HCT116 (cell line): Measurements from ENCODE around the gene SLC22A2. TPM values are rescaled to one million over a fixed set of nuclear protein-coding genes. Genes with fewer than 3 reads are reported as not detected.

Experiments used
- ATAC-seq: fragments of 200-7000 bp; cut with Tn5 transposase; 2 replicates; pipeline ENCODE4 v1.9.1; 2020; ENCODE audit warnings: mild to moderate bottlenecking, moderate library complexity
- BruUV-seq: library from RNA; stranded (reverse); fragments of 400-500 nt; replicated peaks from 2 replicates; lab custom pipeline; 2021; lab: Mats Ljungman, UMichigan
- CTCF ChIA-PET: fragments of 300-600 bp; sonication (Branson Sonifier 250); formaldehyde crosslinking; loops from one replicate; lab custom pipeline; 2021; ENCODE audit warnings: antibody characterized with exemption; lab: Charles Lee
- POLR2A ChIA-PET: fragments of 300-600, 350-600 bp; sonication (Branson Sonifier 250); formaldehyde crosslinking; loops from one replicate; lab custom pipeline; 2021; ENCODE audit warnings: antibody characterized with exemption; lab: Charles Lee
- RAD21 ChIA-PET, 2 experiments: fragments of 300-600 bp; sonication (Branson Sonifier 250); formaldehyde crosslinking; loops; one replicate each; lab custom pipeline; 2023; ENCODE audit warnings: low total read pairs in 2 of 2; ENCODE audit not compliant: uncharacterized antibody in 2 of 2, unreplicated experiment in 2 of 2, low non-redundant PET in 1 of 2; lab: Charles Lee
- DNase-seq: peaks from one replicate; pipeline ENCODE4 v3.0.0-alpha.2; 2010; ENCODE audit warnings: low read depth, low spot score
- H2AFZ ChIP-seq: fragments of 200-600 bp; shearing (Covaris generic), sonication (generic); 2 replicates; pipeline ENCODE4 v1.6.1; 2017; ENCODE audit warnings: low read depth, mixed run types, mixed read lengths, antibody characterized with exemption, low read length; ENCODE audit not compliant: poor library complexity, severe bottlenecking
- H3K27ac ChIP-seq: 2 replicates; pipeline ENCODE4 v1.5.1; 2012; ENCODE audit warnings: low read depth, low read length
- H3K27me3 ChIP-seq: fragments of 200-600 bp; sonication (generic); 2 replicates; pipeline ENCODE4 v1.6.1; 2016; ENCODE audit warnings: mixed run types, low read length, mixed read lengths; ENCODE audit not compliant: insufficient read depth
- H3K36me3 ChIP-seq, 2 experiments: fragments of 200-500 bp in 1 of 2; fragments of 200-600 bp in 1 of 2; sonication (Bioruptor generic) in 1 of 2; sonication (generic) in 1 of 2; 2 replicates each; pipeline versions ENCODE4 v1.5.1 to v1.6.1; 2014 to 2016; ENCODE audit warnings: low read length in 2 of 2, inconsistent platforms in 1 of 2, mixed read lengths in 1 of 2, mixed run types in 1 of 2; ENCODE audit not compliant: insufficient read depth in 2 of 2, control insufficient read depth in 1 of 2
- H3K4me1 ChIP-seq, 2 experiments: fragments of 200-600 bp in 1 of 2; sonication (generic) in 1 of 2; 2 replicates each; pipeline versions ENCODE4 v1.5.1 to v1.6.1; 2012 to 2017; ENCODE audit warnings: low read length in 2 of 2, inconsistent platforms in 1 of 2, mild to moderate bottlenecking in 1 of 2, mixed read lengths in 1 of 2, mixed run types in 1 of 2, moderate library complexity in 1 of 2; ENCODE audit not compliant: insufficient read depth in 2 of 2, control insufficient read depth in 1 of 2
- H3K4me2 ChIP-seq: fragments of 200-600 bp; sonication (generic); 2 replicates; pipeline ENCODE4 v1.6.1; 2017; ENCODE audit warnings: mixed run types, low read length, mixed read lengths
- H3K4me3 ChIP-seq, 2 experiments: fragments of 200-600 bp in 1 of 2; sonication (generic) in 1 of 2; replicated peaks in 1 of 2; 2 replicates each; pipeline ENCODE4 v1.5.1; 2011 to 2016; ENCODE audit warnings: low read length in 2 of 2, control low read depth in 1 of 2, low read depth in 1 of 2, mild to moderate bottlenecking in 1 of 2, mixed read lengths in 1 of 2, mixed run types in 1 of 2
- H3K79me2 ChIP-seq: fragments of 200-600 bp; sonication (generic); 2 replicates; pipeline ENCODE4 v1.6.1; 2017; ENCODE audit warnings: mild to moderate bottlenecking, mixed run types, low read length, moderate library complexity, mixed read lengths; ENCODE audit not compliant: insufficient read depth
- H3K9ac ChIP-seq: fragments of 200-600 bp; sonication (generic); 2 replicates; pipeline ENCODE4 v1.6.1; 2016; ENCODE audit warnings: low read length, mixed read lengths
- H3K9me2 ChIP-seq: fragments of 200-600 bp; sonication (generic), shearing (Covaris generic); 2 replicates; pipeline ENCODE4 v1.6.1; 2017; ENCODE audit warnings: mixed run types, mild to moderate bottlenecking, moderate library complexity; ENCODE audit not compliant: insufficient read depth
- H3K9me3 ChIP-seq, 2 experiments: fragments of 200-500 bp in 1 of 2; fragments of 200-600 bp in 1 of 2; sonication (Bioruptor generic) in 1 of 2; sonication (generic) in 1 of 2; 2 replicates each; pipeline ENCODE4 v1.6.1; 2014 to 2017; ENCODE audit warnings: low read length in 2 of 2, mixed read lengths in 2 of 2, inconsistent platforms in 1 of 2, low read depth in 1 of 2, mild to moderate bottlenecking in 1 of 2, mixed run types in 1 of 2, moderate library complexity in 1 of 2; ENCODE audit not compliant: control insufficient read depth in 1 of 2, insufficient read depth in 1 of 2
- H4K20me1 ChIP-seq: fragments of 200-600 bp; sonication (generic), shearing (Covaris generic); 2 replicates; pipeline ENCODE4 v1.6.1; 2017; ENCODE audit warnings: mixed run types, mild to moderate bottlenecking, moderate library complexity; ENCODE audit not compliant: insufficient read depth
- CEBPB ChIP-seq: IDR thresholded peaks from 2 replicates; pipeline ENCODE4 v1.6.1; 2012; ENCODE audit warnings: low read depth
- EGR1 ChIP-seq: IDR thresholded peaks from 2 replicates; pipeline ENCODE4 v1.6.1; 2012; ENCODE audit warnings: low read depth
- EZH2phosphoT487 ChIP-seq: fragments of 200-600 bp; IDR thresholded peaks from 2 replicates; pipeline ENCODE4 v1.6.1; 2018; ENCODE audit warnings: antibody characterized with exemption, borderline replicate concordance
- JUND ChIP-seq: IDR thresholded peaks from 2 replicates; pipeline ENCODE4 v1.6.1; 2012
- POLR2A ChIP-seq: IDR thresholded peaks from 2 replicates; pipeline ENCODE4 v1.7.0; 2011; ENCODE audit warnings: borderline replicate concordance; ENCODE audit not compliant: insufficient read depth, insufficient read length; ENCODE audit errors: extremely low read depth
- POLR2AphosphoS5 ChIP-seq: IDR thresholded peaks from 2 replicates; pipeline ENCODE4 v1.6.1; 2011; ENCODE audit warnings: mild to moderate bottlenecking, low read depth, low read length, moderate library complexity
- SIN3A ChIP-seq: IDR thresholded peaks from 2 replicates; pipeline ENCODE4 v1.6.1; 2012; ENCODE audit warnings: low read depth
- SP1 ChIP-seq: IDR thresholded peaks from 2 replicates; pipeline ENCODE4 v1.6.1; 2012; ENCODE audit warnings: low read depth
- SRF ChIP-seq: IDR thresholded peaks from 2 replicates; pipeline ENCODE4 v1.6.1; 2012; ENCODE audit warnings: low read depth
- YY1 ChIP-seq: IDR thresholded peaks from 2 replicates; pipeline ENCODE4 v1.6.1; 2011; ENCODE audit warnings: low read length, low read depth, moderate library complexity, mild to moderate bottlenecking; ENCODE audit not compliant: insufficient replicate concordance; ENCODE audit errors: extremely low read depth
- intact Hi-C: fragments of 100-400 bp; cut with micrococcal nuclease; formaldehyde crosslinking; loops from 2 replicates; pipeline ENCODE4 v1.10.0; 2022
- total RNA-seq: library from RNA; stranded (reverse); gene quantifications from one replicate; pipeline ENCODE4 v1.2.1, GENCODE V29; 2021; ENCODE audit not compliant: unreplicated experiment
- TF ChIP-seq, protein P1 (sequence below): IDR thresholded peaks from 2 replicates; pipeline ENCODE4 v1.6.1; 2012; ENCODE audit warnings: low read depth
- TF ChIP-seq, protein P2 (sequence below): IDR thresholded peaks from 2 replicates; pipeline ENCODE4 v1.6.1; 2011; ENCODE audit warnings: mild to moderate bottlenecking, low read length, moderate library complexity; ENCODE audit not compliant: insufficient replicate concordance; ENCODE audit errors: extremely low read depth
- TF ChIP-seq, protein P3 (sequence below), 3 experiments: fragments of 200-600 bp in 1 of 3; sonication (generic) in 1 of 3; IDR thresholded peaks in 2 of 3; conservative IDR thresholded peaks in 1 of 3; 2 replicates each; pipeline ENCODE4 v1.5.1; 2012 to 2017; ENCODE audit warnings: low read depth in 2 of 3, low read length in 2 of 3, antibody characterized with exemption in 1 of 3, borderline replicate concordance in 1 of 3, control low read depth in 1 of 3, mild to moderate bottlenecking in 1 of 3, mixed read lengths in 1 of 3, mixed run types in 1 of 3, moderate library complexity in 1 of 3; ENCODE audit not compliant: insufficient read depth in 1 of 3

The SLC22A2 gene
- total RNA-seq, 1 experiment from 2014 or later, result not detected

DNA sequence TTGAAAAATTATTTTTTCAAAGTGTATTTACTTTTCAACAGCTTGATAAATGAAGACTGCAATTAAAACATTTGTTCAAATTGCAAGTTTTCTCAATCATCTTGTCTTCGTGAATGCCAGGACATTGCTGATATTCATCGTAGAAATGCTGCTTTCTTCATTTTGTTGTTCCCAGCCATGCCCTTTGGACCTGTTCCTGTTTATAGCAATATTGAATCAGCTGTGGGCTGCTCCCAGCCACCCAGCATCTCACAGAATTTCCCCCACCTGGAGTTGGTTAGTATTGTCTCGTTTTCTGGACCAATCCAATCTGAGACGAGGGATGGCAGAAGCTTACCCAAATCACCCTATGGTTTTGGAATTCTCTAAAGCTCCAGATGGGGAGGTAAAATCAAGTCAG is 40.8 kb downstream of the SLC22A2 start:
- Histone ChIP-seq H3K36me3 (no peaks in the 10 kb centered on the region), H3K9ac (no peak overlapping the region), H3K79me2 (no peaks in the 10 kb centered on the region), H4K20me1 (no peaks in the 10 kb centered on the region), H3K9me2 (no peaks in the 10 kb centered on the region), H3K4me3 (no peak overlapping the region), H3K4me2 (no peak overlapping the region), H3K9me3 (peaks cover 3 to 5% of the 10 kb centered on the region in 2 experiments; a peak in 2 of 4 replicates), H2AFZ (no peak overlapping the region), H3K27me3 (no peaks in the 10 kb centered on the region), H3K27ac (no peak overlapping the region), H3K4me1 (no peaks in the 10 kb centered on the region)
- ChIA-PET CTCF (no interaction called here), RAD21 (no interaction called here), POLR2A (no interaction called here)
- BruUV-seq, result no TSS peak
- TF ChIP-seq CEBPB (no peak), EGR1 (no peak), POLR2A (no peak), SRF (no peak), SP1 (no peak), EZH2phosphoT487 (no peak), SIN3A (no peak), JUND (no peak), YY1 (no peak), POLR2AphosphoS5 (no peak)
- TF ChIP-seq, protein P1, sequence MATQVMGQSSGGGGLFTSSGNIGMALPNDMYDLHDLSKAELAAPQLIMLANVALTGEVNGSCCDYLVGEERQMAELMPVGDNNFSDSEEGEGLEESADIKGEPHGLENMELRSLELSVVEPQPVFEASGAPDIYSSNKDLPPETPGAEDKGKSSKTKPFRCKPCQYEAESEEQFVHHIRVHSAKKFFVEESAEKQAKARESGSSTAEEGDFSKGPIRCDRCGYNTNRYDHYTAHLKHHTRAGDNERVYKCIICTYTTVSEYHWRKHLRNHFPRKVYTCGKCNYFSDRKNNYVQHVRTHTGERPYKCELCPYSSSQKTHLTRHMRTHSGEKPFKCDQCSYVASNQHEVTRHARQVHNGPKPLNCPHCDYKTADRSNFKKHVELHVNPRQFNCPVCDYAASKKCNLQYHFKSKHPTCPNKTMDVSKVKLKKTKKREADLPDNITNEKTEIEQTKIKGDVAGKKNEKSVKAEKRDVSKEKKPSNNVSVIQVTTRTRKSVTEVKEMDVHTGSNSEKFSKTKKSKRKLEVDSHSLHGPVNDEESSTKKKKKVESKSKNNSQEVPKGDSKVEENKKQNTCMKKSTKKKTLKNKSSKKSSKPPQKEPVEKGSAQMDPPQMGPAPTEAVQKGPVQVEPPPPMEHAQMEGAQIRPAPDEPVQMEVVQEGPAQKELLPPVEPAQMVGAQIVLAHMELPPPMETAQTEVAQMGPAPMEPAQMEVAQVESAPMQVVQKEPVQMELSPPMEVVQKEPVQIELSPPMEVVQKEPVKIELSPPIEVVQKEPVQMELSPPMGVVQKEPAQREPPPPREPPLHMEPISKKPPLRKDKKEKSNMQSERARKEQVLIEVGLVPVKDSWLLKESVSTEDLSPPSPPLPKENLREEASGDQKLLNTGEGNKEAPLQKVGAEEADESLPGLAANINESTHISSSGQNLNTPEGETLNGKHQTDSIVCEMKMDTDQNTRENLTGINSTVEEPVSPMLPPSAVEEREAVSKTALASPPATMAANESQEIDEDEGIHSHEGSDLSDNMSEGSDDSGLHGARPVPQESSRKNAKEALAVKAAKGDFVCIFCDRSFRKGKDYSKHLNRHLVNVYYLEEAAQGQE, result no peak
- TF ChIP-seq, protein P2, sequence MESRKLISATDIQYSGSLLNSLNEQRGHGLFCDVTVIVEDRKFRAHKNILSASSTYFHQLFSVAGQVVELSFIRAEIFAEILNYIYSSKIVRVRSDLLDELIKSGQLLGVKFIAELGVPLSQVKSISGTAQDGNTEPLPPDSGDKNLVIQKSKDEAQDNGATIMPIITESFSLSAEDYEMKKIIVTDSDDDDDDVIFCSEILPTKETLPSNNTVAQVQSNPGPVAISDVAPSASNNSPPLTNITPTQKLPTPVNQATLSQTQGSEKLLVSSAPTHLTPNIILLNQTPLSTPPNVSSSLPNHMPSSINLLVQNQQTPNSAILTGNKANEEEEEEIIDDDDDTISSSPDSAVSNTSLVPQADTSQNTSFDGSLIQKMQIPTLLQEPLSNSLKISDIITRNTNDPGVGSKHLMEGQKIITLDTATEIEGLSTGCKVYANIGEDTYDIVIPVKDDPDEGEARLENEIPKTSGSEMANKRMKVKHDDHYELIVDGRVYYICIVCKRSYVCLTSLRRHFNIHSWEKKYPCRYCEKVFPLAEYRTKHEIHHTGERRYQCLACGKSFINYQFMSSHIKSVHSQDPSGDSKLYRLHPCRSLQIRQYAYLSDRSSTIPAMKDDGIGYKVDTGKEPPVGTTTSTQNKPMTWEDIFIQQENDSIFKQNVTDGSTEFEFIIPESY, result no peak
- TF ChIP-seq, protein P3, sequence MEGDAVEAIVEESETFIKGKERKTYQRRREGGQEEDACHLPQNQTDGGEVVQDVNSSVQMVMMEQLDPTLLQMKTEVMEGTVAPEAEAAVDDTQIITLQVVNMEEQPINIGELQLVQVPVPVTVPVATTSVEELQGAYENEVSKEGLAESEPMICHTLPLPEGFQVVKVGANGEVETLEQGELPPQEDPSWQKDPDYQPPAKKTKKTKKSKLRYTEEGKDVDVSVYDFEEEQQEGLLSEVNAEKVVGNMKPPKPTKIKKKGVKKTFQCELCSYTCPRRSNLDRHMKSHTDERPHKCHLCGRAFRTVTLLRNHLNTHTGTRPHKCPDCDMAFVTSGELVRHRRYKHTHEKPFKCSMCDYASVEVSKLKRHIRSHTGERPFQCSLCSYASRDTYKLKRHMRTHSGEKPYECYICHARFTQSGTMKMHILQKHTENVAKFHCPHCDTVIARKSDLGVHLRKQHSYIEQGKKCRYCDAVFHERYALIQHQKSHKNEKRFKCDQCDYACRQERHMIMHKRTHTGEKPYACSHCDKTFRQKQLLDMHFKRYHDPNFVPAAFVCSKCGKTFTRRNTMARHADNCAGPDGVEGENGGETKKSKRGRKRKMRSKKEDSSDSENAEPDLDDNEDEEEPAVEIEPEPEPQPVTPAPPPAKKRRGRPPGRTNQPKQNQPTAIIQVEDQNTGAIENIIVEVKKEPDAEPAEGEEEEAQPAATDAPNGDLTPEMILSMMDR (IDR thresholded peaks at IDR 0.05 in 2 of 3, conservative IDR thresholded peaks at IDR 0.05 in 1 of 3; ENCODE audit: borderline replicate concordance in 1 of 3, insufficient read depth in 1 of 3, low read depth in 2 of 3, low read length in 2 of 3), result no peak
- DNase-seq (no peak), ATAC-seq (no peak)
- intact Hi-C loops, result no loop called here
